GM18858 (cell line): ENCODE data around the gene NCDN.

Experiments used
- ATAC-seq: cut with Tn5 transposase; IDR thresholded peaks from one replicate; pipeline ENCODE4 v1.9.1; 2021; ENCODE audit not compliant: unreplicated experiment

The NCDN gene

DNA sequence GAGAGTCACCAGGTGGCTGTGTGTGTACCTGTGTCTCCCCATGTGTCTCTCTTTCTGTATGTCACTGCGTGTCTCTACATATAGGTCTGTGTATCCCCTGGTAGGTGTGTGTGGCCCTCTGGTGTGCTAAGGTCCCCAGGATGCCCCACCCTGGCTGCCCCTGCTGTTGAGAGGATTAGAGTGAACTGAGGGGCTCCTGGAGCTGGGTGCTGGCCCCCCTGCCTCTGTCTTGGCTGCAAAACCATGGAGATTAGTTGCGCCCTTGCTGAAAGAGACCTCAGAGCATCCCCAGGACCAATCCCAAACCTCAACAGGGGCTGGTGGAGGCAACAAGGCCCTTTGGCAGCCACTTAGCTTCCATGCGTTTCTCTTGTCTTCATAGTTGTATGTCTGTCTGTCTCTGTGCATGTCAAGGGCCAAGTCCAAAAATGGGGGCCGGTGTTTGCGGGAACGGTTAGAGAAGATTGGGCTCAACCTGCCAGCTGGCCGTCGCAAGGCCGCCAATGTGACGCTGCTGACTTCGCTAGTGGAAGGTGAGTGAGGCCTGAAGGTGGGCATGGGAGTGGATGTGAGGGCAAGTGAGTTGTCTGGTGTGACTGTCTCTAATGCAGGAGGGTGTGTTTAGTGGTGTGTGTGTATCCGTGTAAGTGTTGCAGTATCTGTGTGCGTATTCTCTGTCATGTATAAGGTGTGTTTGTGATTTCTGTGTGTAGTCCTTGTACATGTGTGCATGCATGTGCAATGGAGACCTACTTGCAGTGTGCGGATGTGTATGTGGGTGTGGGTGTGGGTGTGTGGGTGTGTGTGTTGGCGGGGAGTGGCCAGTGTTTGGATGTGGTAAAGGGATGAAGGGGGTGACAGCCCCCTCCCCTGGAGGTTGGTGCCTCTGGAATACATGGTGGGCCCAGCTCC is 32.2 kb downstream of the NCDN start:
- no peak for ATAC-seq

DNA sequence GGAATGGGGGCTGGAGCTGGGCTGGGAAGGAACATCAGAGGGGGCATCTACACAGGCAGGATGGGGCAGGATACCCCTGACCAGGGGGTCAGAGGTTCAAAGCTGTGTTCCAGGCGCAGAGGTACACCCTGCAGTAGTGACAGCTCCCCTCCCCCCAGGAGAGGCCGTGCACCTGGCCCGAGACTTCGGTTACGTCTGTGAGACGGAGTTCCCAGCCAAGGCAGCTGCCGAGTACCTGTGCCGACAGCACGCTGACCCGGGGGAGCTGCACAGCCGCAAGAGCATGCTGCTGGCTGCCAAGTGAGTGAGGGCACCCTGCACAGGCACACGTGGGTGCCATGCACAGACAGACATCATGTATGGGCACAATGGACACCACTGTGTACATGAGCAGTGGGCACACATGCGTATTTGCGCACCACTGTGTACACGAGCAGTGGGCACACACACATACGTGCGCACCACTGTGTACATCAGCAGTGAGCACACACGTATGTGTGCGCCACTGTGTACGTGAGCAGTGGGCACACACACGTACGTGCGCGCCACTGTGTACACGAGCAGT is 33.0 kb downstream of the NCDN start:
- ATAC-seq: no peak

DNA sequence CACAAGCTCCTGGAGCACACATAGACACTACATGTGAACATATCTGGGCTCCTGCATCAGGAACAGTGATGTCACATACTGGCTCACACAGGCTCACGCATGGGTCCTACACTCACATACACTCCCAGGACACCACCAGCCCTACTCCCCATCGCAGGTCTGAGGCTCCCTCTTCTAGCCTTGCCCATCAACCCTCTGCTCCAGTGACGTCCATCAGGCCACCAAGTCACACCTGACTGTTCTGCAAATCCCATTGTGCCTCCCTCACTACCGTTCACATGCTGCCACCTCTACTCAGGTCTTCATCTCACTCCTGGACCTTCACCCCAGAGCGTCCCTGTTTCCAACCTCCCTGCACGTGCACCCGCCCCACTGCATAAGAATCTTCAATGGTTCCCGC is 33.6 kb downstream of the NCDN start:
- ATAC-seq: no peak

DNA sequence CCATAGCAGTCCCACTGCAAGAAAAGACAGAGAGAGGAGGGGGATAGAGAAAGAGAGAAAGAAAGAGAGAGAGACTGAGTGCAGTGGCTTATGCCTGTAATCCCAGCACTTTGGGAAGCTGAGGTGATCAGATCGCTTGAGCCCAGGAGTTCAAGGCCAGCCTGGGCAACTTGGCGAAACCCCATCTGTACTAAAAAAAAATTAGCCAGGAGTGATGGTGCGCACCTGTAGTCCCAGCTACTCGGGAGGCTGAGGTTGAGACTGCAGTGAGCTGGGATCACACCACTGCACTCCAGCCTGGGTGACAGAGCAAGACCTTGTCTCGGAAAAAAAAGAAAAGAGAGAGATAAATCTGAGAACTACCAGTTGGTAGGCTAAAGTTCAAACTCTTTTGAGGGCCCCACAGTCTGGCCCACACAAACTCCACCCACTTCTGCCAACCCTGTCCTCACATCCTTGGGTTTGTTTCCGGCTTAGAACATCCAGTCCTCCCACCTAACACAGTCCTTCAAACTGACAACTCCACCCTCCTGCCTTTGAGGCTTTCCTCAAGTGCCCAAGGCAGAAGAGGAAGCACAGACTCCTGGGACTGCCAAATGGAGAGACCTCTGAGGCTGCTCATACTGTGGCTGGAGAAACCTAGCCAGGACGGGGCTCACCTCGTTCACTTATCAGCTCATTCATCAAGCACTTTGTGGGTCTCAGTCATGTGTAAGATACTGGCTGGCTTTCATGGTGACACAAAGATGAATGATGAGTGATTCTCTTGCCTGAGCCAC is 35.6 kb downstream of the NCDN start:
- no peak for ATAC-seq

GRCh38 chr1:35594005-35594760 is 36.6 kb downstream of the NCDN start:
- no peak for ATAC-seq

DNA sequence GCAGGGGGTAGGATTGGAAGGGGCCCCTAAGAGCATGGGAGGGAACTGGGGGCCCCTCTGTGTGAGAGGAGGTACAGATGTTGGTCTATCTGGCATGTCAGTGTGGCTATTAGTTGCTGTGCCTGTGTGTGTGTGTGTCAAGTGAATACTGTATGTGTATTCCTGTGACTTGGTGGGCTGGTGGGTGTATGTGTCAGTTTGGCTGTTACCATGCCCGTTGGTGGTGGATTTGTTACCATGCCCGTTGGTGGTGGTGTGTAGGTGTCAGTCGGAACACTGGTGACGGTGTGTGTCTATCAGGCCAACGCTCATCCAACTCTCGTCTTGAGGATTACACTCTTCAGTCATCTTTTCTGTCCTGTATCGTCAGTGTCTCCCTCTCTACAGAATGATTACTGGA is 38.1 kb downstream of the NCDN start:
- ATAC-seq: no peak

- ATAC-seq: no peak
These were observed 40.3 kb downstream of the NCDN start for GRCh38 chr1:35597870-35598269.

GRCh38 chr1:35598895-35599294 is 41.3 kb downstream of the NCDN start:
- ATAC-seq: no peak

DNA sequence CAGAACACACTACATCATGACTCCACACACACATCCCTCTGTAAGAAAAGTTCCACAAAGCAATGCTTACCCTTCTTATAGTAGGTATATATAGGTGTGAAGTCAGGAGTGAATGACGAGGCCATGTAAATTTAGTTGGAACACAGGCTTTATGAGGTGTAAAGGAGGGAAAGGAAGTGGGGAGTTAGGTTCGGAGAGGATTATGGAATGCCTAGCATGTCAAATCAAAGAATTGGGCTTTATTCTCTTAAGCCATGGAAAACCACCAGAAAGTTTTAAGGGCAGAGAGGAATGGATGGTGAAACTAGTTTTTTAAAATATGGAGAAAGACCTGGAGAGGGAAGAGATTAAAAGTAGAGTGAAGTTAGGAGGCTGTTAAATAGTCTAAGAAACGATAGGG is 41.8 kb downstream of the NCDN start:
- no peak for ATAC-seq

DNA sequence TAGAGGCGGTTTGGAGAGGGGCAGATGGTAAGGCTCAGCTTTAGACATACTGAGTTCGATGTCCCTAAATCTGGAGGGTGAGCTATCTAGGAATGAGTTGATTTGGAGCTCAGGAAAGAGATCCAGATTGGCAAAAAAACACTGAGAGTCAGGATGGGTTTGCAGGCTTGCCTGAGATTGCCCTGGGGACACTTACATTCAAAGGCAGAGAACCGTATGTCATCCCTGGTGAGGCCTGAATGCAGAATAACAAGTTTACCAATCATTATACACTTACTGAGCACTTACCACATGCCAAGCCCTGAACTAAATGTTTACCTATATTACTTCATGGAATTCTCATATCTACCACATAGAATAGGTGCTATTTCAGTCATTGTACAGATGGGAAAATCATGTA is 43.0 kb downstream of the NCDN start:
- ATAC-seq: no peak

GRCh38 chr1:35603468-35603867 is 45.9 kb downstream of the NCDN start:
- no peak for ATAC-seq

DNA sequence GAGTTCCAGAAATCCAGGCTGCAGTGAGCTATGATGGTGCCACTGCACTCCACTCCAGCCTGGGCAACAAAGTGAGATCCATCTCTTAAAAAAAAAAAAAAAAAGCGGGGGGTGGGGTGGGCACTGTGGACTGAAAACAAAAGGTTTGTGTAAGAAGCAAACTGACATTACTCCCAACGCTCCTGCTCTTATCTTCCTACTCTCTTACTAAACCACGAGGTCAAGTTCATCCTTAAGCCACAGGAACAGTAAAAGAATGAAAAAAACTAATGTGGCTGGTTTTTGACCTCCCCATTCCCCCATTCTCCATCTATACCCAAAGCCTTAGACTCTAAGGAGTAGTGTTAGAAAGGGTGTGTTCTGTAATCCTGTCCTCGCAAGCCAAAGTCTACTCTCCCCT is 46.3 kb downstream of the NCDN start:
- ATAC-seq: no peak

DNA sequence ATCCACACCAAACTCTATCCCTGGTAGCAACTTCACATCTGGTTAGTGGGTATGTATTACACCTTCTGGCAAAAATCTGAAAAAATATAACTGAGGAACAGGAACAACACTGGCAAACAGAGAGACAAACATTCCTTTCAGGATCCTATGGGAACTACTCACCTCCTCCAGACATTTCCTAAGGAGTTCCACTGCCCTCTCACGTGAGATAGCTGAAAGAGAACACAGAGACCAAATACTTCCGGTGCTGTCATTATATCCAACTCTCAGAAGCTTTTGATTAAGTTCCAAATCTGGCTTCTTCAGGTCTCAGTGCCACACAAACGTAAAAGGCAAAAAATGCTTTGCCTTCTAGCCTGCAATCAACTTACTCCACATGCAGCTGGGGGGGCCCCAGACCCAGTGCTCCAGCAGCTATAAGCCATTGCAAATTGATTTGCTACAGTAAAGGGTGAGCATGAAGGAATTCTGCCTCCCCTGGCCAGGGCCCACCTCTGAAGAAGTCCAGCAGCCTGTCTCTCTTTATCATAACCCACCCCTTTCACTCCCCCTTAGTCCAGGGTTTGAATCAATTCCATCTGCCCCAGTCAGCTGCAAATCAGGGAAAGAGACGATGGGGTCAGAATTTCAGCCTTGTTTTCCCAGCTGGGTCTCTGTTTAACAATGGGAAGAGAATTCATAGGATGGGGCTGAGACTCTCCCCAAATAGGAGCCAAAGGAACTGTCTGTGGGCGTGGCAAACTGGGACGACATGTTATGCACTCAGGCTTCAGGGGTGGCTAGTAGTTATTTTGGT is 47.7 kb downstream of the NCDN start:
- no peak for ATAC-seq

DNA sequence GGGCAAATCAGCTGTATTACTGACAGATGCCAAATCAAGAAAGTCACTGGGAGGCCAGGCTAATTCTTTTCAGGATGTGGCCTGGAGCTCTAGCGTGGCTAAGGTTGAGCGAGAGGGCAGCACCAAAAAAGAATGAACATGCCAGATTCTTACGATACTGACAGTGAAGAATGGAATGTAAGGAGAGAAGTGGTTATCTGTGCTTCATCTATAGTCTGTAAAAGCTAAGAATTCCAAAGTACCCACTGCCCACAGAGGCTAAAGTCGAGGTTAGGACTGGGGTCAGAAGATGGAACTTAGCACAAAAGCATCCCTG is 48.2 kb downstream of the NCDN start:
- no peak for ATAC-seq

GRCh38 chr1:35611655-35612054 is 54.1 kb downstream of the NCDN start:
- no peak for ATAC-seq

DNA sequence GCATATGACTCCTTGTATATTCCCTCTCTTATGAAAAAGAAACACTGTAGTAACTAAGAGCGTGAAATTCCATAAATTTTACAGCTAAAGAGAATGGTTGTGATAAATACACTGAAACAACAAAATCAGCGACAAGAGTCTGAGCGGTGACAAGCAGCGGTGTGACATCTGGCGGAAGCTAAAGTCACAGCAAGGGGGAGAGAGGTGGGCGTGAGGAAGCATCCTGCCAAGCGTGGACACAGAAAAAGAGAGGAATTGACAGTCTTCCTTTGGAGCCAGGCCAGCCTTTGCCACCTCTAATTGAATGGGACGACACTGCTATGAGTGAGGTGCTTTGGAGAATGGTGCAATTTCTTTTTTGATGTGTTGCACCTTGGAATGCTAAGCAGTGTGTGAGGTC is 57.8 kb downstream of the NCDN start:
- no peak for ATAC-seq
